Endothelial cell of umbilical vein (primary cell): Measurements from ENCODE around the gene TTC3. TPM values are rescaled to one million over a fixed set of nuclear protein-coding genes. Genes with fewer than 3 reads are reported as not detected.

Experiments
- BruUV-seq: library from RNA; stranded (reverse); fragments of 400-500 nt; replicated peaks from 2 replicates; lab custom pipeline; 2021; lab: Mats Ljungman, UMichigan
- CTCF ChIA-PET: fragments of 300-600, 350-600 bp; sonication (Branson Sonifier 250); formaldehyde crosslinking; loops from one replicate; lab custom pipeline; 2021; ENCODE audit warnings: antibody characterized with exemption, inconsistent platforms; lab: Charles Lee
- POLR2A ChIA-PET: fragments of 300-600, 350-600 bp; sonication (Branson Sonifier 250); formaldehyde crosslinking; loops from one replicate; lab custom pipeline; 2021; ENCODE audit warnings: antibody characterized with exemption, inconsistent platforms; lab: Charles Lee
- DNase-seq: peaks from one replicate; pipeline ENCODE4 v3.0.0-alpha.2; 2011; ENCODE audit warnings: low read depth, low spot score
- FAIRE-seq: peaks from 2 replicates; lab custom pipeline; 2011; peaks lifted over from hg19 to GRCh38; lab: Jason Lieb, UNC
- H2AFZ ChIP-seq: 2 replicates; pipeline ENCODE4 v1.6.0; 2012; ENCODE audit warnings: low read depth, low read length, control low read depth, inconsistent platforms
- H3K27ac ChIP-seq: 2 replicates; pipeline ENCODE4 v1.5.1; 2011; ENCODE audit warnings: low read depth, mild to moderate bottlenecking, control low read depth, low read length, moderate library complexity; ENCODE audit not compliant: insufficient read depth
- H3K27me3 ChIP-seq, 2 experiments: 2 replicates each; pipeline versions ENCODE4 v1.6.0 to v1.6.1; 2011; ENCODE audit warnings: low read length in 2 of 2, mixed read lengths in 1 of 2; ENCODE audit not compliant: control insufficient read depth in 2 of 2, insufficient read depth in 2 of 2
- H3K36me3 ChIP-seq, 2 experiments: 2 replicates in 1 of 2; 3 replicates in 1 of 2; pipeline ENCODE4 v1.5.1; 2011; ENCODE audit warnings: low read length in 2 of 2, mild to moderate bottlenecking in 1 of 2, moderate library complexity in 1 of 2; ENCODE audit not compliant: control insufficient read depth in 2 of 2, insufficient read depth in 2 of 2; ENCODE audit errors: extremely low read depth in 1 of 2
- H3K4me1 ChIP-seq: 3 replicates; pipeline ENCODE4 v1.5.1; 2011; ENCODE audit warnings: mild to moderate bottlenecking, low read length; ENCODE audit not compliant: control insufficient read depth, insufficient read depth; ENCODE audit errors: extremely low read depth
- H3K4me2 ChIP-seq: 2 replicates; pipeline ENCODE4 v1.6.1; 2011; ENCODE audit warnings: low read length, control low read depth, mixed read lengths; ENCODE audit not compliant: insufficient read depth
- H3K4me3 ChIP-seq, 3 experiments: fragments of 200-600 bp in 1 of 3; sonication (generic), shearing (Covaris generic) in 1 of 3; replicated peaks in 1 of 3; 2 replicates each; pipeline ENCODE4 v1.5.1; 2011 to 2016; ENCODE audit warnings: control low read depth in 3 of 3, low read length in 3 of 3, mild to moderate bottlenecking in 2 of 3, inconsistent platforms in 1 of 3, low read depth in 1 of 3, moderate library complexity in 1 of 3; ENCODE audit not compliant: insufficient read depth in 1 of 3
- H3K79me2 ChIP-seq: 2 replicates; pipeline ENCODE4 v1.6.0; 2012; ENCODE audit warnings: low read length, inconsistent platforms; ENCODE audit not compliant: control insufficient read depth, insufficient read depth
- H3K9ac ChIP-seq: replicated peaks from 2 replicates; pipeline ENCODE3; 2011; ENCODE audit warnings: low read length, control low read depth; ENCODE audit not compliant: insufficient read depth; ENCODE audit errors: extremely low read depth
- H3K9me1 ChIP-seq: replicated peaks from 3 replicates; pipeline ENCODE4 v1.6.0; 2011; ENCODE audit warnings: mild to moderate bottlenecking, low read length; ENCODE audit not compliant: control insufficient read depth, insufficient read depth; ENCODE audit errors: extremely low read depth
- H3K9me3 ChIP-seq: replicated peaks from 2 replicates; pipeline ENCODE4 v1.5.1; 2012; ENCODE audit warnings: low read length, inconsistent platforms; ENCODE audit not compliant: control insufficient read depth, insufficient read depth
- H4K20me1 ChIP-seq: replicated peaks from 2 replicates; pipeline ENCODE3; 2011; ENCODE audit warnings: mild to moderate bottlenecking, low read length; ENCODE audit not compliant: control insufficient read depth, insufficient read depth; ENCODE audit errors: extremely low read depth
- EZH2 ChIP-seq: IDR thresholded peaks from 2 replicates; pipeline ENCODE4 v1.6.1; 2012; ENCODE audit warnings: borderline replicate concordance, low read depth, mild to moderate bottlenecking, moderate library complexity, low read length, inconsistent platforms; ENCODE audit not compliant: severe bottlenecking
- FOS ChIP-seq: IDR thresholded peaks from 2 replicates; pipeline ENCODE4 v1.6.1; 2011; ENCODE audit warnings: mild to moderate bottlenecking, low read length, moderate library complexity, borderline replicate concordance; ENCODE audit not compliant: insufficient read depth
- GATA2 ChIP-seq: IDR thresholded peaks from 2 replicates; pipeline ENCODE4 v1.7.0; 2011; ENCODE audit warnings: low read depth, mild to moderate bottlenecking, moderate library complexity, mixed read lengths, low read length; ENCODE audit not compliant: insufficient read length, insufficient read depth
- JUN ChIP-seq: IDR thresholded peaks from 2 replicates; pipeline ENCODE4 v1.6.1; 2011; ENCODE audit warnings: borderline replicate concordance, low read depth; ENCODE audit not compliant: insufficient read length, insufficient read depth
- MYC ChIP-seq: IDR thresholded peaks from one replicate; pipeline ENCODE4 v1.6.1; 2011; ENCODE audit warnings: mild to moderate bottlenecking, low read depth, low read length
- POLR2A ChIP-seq: IDR thresholded peaks from 2 replicates; pipeline ENCODE4 v1.6.1; 2012; ENCODE audit warnings: low read depth, mild to moderate bottlenecking, control low read depth, low read length
- POLR2AphosphoS5 ChIP-seq: IDR thresholded peaks from 2 replicates; pipeline ENCODE4 v1.6.1; 2012; ENCODE audit warnings: low read depth, mild to moderate bottlenecking, control low read depth, low read length, moderate library complexity; ENCODE audit not compliant: insufficient read depth
- dilution Hi-C: fragments of 300-500 bp; cut with MboI; formaldehyde crosslinking; loops from one replicate; pipeline ENCODE4 v1.15.0; 2019; ENCODE audit warnings: low sequenced_read_pairs; ENCODE audit not compliant: extremely low pct_ligation_motif_present
- intact Hi-C: fragments of 100-400 bp; cut with micrococcal nuclease; formaldehyde crosslinking; loops from one replicate; pipeline ENCODE4 v1.10.0; 2022
- polyA plus RNA-seq, 4 experiments: library from polyadenylated mRNA; depleted of rRNA in 3 of 4; stranded (reverse) in 3 of 4; unstranded in 1 of 4; fragments of >200 nt; gene quantifications; 2 replicates each; pipeline versions ENCODE4 v1.2.1 to v1.2.3, GENCODE V29; 2011 to 2012; ENCODE audit warnings: missing spikeins in 1 of 4
- total RNA-seq: library from RNA; stranded (reverse); gene quantifications from 2 replicates; pipeline ENCODE4 v1.2.3, GENCODE V29; 2021
- TF ChIP-seq, protein P1 (sequence below), 2 donors: IDR thresholded peaks; 1 replicate in 1 of 2; 2 replicates in 1 of 2; pipeline ENCODE4 v1.5.1; 2011; ENCODE audit warnings: low read length in 2 of 2, mild to moderate bottlenecking in 2 of 2, moderate library complexity in 2 of 2, control low read depth in 1 of 2, inconsistent platforms in 1 of 2, low read depth in 1 of 2; ENCODE audit not compliant: insufficient read depth in 1 of 2; ENCODE audit errors: extremely low read depth in 1 of 2
- TF ChIP-seq, protein P2 (sequence below): IDR thresholded peaks from 2 replicates; pipeline ENCODE4 v1.6.1; 2011; ENCODE audit not compliant: insufficient read depth, insufficient read length

The TTC3 gene
- total and polyA plus RNA-seq, 2 donors (not counting 3 experiments of a cell fraction or from before 2014, with no cell fraction given) = 26.2 to 113 TPM

DNA sequence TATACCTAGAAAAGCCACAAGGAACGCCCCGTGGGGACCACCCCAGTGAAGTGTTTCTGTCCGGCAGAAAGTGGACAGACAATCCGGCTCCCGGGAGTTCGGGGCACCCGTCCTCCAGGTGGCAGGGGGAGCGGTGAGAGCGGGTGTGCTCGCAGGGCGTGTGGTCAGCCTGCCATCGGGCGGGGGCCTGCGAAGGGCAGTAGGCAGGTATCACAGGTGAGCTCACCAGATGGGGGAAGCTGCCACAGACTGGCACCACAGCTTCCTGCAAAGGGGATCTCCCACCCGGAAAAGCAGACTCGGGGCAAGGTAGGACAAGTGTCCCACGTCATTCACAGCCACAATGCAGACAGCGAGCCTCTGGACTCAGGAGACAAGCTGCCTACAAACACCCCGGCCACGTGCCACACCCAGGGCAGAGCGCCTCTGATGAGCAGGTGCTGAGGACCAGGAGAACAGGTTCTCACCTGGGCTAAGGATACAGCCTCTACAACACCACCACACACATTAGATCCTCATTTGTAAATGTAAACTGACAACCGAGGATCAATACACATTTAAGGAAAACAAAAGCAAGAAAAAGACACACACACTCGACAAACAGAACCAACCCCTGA is 157.7 kb downstream of the TTC3 start:
- FAIRE-seq = no peak
- Histone ChIP-seq H3K4me2 (no peak overlapping the region), H3K9ac (no peak overlapping the region), H3K4me3 (no peak overlapping the region), H3K27me3 (no peaks in the 10 kb centered on the region), H3K4me1 (no peaks in the 10 kb centered on the region), H3K36me3 (peaks cover 12 to 39% of the 10 kb centered on the region in 2 experiments), H3K9me3 (no peaks in the 10 kb centered on the region), H3K9me1 (no peaks in the 10 kb centered on the region), H3K79me2 (no peaks in the 10 kb centered on the region), H2AFZ (no peak overlapping the region), H4K20me1 (no peaks in the 10 kb centered on the region), H3K27ac (no peak overlapping the region)
- no peak for DNase-seq
- dilution Hi-C loops (no loop called here), intact Hi-C loops (no loop called here)
- no peak for TF ChIP-seq JUN
- no peak for TF ChIP-seq GATA2
- TF ChIP-seq, protein P1, sequence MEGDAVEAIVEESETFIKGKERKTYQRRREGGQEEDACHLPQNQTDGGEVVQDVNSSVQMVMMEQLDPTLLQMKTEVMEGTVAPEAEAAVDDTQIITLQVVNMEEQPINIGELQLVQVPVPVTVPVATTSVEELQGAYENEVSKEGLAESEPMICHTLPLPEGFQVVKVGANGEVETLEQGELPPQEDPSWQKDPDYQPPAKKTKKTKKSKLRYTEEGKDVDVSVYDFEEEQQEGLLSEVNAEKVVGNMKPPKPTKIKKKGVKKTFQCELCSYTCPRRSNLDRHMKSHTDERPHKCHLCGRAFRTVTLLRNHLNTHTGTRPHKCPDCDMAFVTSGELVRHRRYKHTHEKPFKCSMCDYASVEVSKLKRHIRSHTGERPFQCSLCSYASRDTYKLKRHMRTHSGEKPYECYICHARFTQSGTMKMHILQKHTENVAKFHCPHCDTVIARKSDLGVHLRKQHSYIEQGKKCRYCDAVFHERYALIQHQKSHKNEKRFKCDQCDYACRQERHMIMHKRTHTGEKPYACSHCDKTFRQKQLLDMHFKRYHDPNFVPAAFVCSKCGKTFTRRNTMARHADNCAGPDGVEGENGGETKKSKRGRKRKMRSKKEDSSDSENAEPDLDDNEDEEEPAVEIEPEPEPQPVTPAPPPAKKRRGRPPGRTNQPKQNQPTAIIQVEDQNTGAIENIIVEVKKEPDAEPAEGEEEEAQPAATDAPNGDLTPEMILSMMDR (IDR thresholded peaks at IDR 0.05; ENCODE audit: extremely low read depth in 1 of 2, insufficient read depth in 1 of 2, low read depth in 1 of 2, low read length in 2 of 2) = no peak
- TF ChIP-seq, protein P2, sequence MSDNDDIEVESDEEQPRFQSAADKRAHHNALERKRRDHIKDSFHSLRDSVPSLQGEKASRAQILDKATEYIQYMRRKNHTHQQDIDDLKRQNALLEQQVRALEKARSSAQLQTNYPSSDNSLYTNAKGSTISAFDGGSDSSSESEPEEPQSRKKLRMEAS = no peak
- no peak for TF ChIP-seq POLR2A
- TF ChIP-seq MYC = no peak
- no peak for TF ChIP-seq EZH2
- TF ChIP-seq POLR2AphosphoS5 = no peak
- no peak for TF ChIP-seq FOS
- POLR2A ChIA-PET = no interaction called here
- CTCF ChIA-PET = interaction anchor here (1.2 kb wide), 1 partner anchor 9 kb away, joined by 5 read pairs; no protein-coding TSS in a partner anchor
- no TSS peak for BruUV-seq
